Hepatocyte (in vitro differentiated cells): ENCODE measurements around the gene TBC1D1.

Source experiments
- CTCF ChIP-seq: fragments of 200-600 bp; sonication (generic); IDR thresholded peaks from 2 replicates; pipeline ENCODE4 v1.5.1; 2016; ENCODE audit warnings: antibody characterized with exemption, mild to moderate bottlenecking; ENCODE audit not compliant: poor library complexity
- EZH2 ChIP-seq: fragments of 200-600 bp; sonication (generic); IDR thresholded peaks from 2 replicates; pipeline ENCODE4 v1.6.1; 2016; ENCODE audit warnings: antibody characterized with exemption, mild to moderate bottlenecking, borderline replicate concordance
- EZH2phosphoT487 ChIP-seq: fragments of 200-600 bp; sonication (generic); IDR thresholded peaks from one replicate; pipeline ENCODE4 v1.6.1; 2018; ENCODE audit warnings: antibody characterized with exemption, mild to moderate bottlenecking, low read depth, moderate library complexity; ENCODE audit not compliant: unreplicated experiment, severe bottlenecking

DNA sequence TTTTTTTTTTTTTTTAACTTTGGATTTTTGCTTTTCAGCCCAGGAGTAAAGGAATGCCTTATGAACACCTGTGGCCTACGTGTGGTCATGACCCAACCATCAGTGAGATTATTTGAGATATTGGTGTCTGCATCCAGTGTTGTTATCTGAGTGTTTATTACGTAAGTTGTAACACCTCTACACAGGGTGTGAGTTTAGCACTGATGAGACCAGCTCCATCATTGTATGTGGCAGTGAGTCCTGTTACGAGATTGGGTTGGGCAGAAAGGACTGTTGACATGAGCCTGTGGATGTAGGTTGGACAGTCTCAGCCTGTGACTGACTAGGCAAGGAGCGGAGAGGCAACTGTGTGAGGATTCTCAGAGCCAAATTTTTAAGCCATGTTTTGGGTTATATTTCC, 248.3 kb downstream of the TBC1D1 start:
- TF ChIP-seq CTCF (no peak), EZH2 (no peak), EZH2phosphoT487 (no peak)
